ENCODE data around the gene CCDC144A.
"Not testable (repeated sequence)": the region's sequence is repeated elsewhere in the genome, so short reads cannot be mapped to it uniquely, and the experiment has no call there.

DNA sequence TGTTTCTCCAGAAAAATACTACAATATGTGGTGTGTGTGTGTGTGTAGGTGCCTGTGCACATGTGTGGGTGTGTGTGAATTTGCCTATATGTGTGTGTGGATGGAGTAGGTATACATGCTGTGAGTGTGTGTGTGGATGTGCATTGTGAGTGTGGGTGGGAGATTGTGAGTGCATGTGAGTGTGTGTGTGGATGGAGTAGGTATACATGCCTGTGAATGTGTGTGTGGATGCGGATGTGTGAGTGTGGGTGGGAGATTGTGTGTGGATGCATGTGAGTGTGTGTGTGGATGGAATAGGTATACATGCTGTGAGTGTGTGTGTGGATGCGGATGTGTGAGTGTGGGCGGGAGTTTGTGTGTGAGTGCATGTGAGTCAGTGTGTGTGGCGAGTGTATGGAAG lies 116.6 kb downstream of the CCDC144A start:
- TF ChIP-seq, protein P1, sequence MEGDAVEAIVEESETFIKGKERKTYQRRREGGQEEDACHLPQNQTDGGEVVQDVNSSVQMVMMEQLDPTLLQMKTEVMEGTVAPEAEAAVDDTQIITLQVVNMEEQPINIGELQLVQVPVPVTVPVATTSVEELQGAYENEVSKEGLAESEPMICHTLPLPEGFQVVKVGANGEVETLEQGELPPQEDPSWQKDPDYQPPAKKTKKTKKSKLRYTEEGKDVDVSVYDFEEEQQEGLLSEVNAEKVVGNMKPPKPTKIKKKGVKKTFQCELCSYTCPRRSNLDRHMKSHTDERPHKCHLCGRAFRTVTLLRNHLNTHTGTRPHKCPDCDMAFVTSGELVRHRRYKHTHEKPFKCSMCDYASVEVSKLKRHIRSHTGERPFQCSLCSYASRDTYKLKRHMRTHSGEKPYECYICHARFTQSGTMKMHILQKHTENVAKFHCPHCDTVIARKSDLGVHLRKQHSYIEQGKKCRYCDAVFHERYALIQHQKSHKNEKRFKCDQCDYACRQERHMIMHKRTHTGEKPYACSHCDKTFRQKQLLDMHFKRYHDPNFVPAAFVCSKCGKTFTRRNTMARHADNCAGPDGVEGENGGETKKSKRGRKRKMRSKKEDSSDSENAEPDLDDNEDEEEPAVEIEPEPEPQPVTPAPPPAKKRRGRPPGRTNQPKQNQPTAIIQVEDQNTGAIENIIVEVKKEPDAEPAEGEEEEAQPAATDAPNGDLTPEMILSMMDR (IDR thresholded peaks at IDR 0.05) = not testable (repeated sequence)
- TF ChIP-seq POLR2A (IDR thresholded peaks at IDR 0.05); POLR2AphosphoS5 (IDR thresholded peaks at IDR 0.05; ENCODE audit: insufficient read depth in 1 of 2, low read depth in 1 of 2): not testable (repeated sequence)
